SK-N-SH (cell line): ENCODE measurements around the gene DDX50.

ENCODE experiments used
- ELF1 ChIP-seq: IDR thresholded peaks from 2 replicates; pipeline ENCODE4 v1.4.0; 2012
- NFIC ChIP-seq: IDR thresholded peaks from 2 replicates; pipeline ENCODE4 v1.4.0; 2012; ENCODE audit warnings: borderline replicate concordance
- POLR2AphosphoS5 ChIP-seq: IDR thresholded peaks from 2 replicates; pipeline ENCODE4 v1.6.1; 2012; ENCODE audit warnings: low read depth, low read length
- RAD21 ChIP-seq: IDR thresholded peaks from 2 replicates; pipeline ENCODE4 v1.6.1; 2012; ENCODE audit warnings: mild to moderate bottlenecking, low read length
- RFX5 ChIP-seq: IDR thresholded peaks from 2 replicates; pipeline ENCODE4 v1.6.1; 2012; ENCODE audit warnings: mild to moderate bottlenecking, improper control_type of control experiment, low read length
- SIN3A ChIP-seq: IDR thresholded peaks from 2 replicates; pipeline ENCODE4 v1.6.1; 2012; ENCODE audit warnings: low read depth, mild to moderate bottlenecking, low read length, moderate library complexity, borderline replicate concordance
- TCF12 ChIP-seq: IDR thresholded peaks from 2 replicates; pipeline ENCODE4 v1.4.0; 2012
- USF1 ChIP-seq: IDR thresholded peaks from 2 replicates; pipeline ENCODE4 v1.4.0; 2012; ENCODE audit warnings: low read depth, borderline replicate concordance
- YY1 ChIP-seq: IDR thresholded peaks from 2 replicates; pipeline ENCODE4 v1.4.0; 2012; ENCODE audit warnings: low read depth, mild to moderate bottlenecking
- TF ChIP-seq, protein P1 (sequence below): fragments of 200-600 bp; sonication (generic); IDR thresholded peaks from 2 replicates; pipeline ENCODE4 v1.6.1; 2017; ENCODE audit warnings: antibody characterized with exemption, mild to moderate bottlenecking, moderate library complexity
- TF ChIP-seq, protein P2 (sequence below): IDR thresholded peaks from 2 replicates; pipeline ENCODE4 v1.6.1; 2012; ENCODE audit warnings: mild to moderate bottlenecking, low read depth, low read length, moderate library complexity

GRCh38 chr10:68899186-68899745 is 1.8 kb upstream of the DDX50 start:
- no peak for TF ChIP-seq TCF12
- no peak for TF ChIP-seq POLR2AphosphoS5
- TF ChIP-seq NFIC: no peak
- TF ChIP-seq, protein P1, sequence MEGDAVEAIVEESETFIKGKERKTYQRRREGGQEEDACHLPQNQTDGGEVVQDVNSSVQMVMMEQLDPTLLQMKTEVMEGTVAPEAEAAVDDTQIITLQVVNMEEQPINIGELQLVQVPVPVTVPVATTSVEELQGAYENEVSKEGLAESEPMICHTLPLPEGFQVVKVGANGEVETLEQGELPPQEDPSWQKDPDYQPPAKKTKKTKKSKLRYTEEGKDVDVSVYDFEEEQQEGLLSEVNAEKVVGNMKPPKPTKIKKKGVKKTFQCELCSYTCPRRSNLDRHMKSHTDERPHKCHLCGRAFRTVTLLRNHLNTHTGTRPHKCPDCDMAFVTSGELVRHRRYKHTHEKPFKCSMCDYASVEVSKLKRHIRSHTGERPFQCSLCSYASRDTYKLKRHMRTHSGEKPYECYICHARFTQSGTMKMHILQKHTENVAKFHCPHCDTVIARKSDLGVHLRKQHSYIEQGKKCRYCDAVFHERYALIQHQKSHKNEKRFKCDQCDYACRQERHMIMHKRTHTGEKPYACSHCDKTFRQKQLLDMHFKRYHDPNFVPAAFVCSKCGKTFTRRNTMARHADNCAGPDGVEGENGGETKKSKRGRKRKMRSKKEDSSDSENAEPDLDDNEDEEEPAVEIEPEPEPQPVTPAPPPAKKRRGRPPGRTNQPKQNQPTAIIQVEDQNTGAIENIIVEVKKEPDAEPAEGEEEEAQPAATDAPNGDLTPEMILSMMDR: no peak
- TF ChIP-seq YY1: no peak
- no peak for TF ChIP-seq RAD21
- TF ChIP-seq RFX5: no peak
- TF ChIP-seq USF1: no peak
- TF ChIP-seq, protein P2, sequence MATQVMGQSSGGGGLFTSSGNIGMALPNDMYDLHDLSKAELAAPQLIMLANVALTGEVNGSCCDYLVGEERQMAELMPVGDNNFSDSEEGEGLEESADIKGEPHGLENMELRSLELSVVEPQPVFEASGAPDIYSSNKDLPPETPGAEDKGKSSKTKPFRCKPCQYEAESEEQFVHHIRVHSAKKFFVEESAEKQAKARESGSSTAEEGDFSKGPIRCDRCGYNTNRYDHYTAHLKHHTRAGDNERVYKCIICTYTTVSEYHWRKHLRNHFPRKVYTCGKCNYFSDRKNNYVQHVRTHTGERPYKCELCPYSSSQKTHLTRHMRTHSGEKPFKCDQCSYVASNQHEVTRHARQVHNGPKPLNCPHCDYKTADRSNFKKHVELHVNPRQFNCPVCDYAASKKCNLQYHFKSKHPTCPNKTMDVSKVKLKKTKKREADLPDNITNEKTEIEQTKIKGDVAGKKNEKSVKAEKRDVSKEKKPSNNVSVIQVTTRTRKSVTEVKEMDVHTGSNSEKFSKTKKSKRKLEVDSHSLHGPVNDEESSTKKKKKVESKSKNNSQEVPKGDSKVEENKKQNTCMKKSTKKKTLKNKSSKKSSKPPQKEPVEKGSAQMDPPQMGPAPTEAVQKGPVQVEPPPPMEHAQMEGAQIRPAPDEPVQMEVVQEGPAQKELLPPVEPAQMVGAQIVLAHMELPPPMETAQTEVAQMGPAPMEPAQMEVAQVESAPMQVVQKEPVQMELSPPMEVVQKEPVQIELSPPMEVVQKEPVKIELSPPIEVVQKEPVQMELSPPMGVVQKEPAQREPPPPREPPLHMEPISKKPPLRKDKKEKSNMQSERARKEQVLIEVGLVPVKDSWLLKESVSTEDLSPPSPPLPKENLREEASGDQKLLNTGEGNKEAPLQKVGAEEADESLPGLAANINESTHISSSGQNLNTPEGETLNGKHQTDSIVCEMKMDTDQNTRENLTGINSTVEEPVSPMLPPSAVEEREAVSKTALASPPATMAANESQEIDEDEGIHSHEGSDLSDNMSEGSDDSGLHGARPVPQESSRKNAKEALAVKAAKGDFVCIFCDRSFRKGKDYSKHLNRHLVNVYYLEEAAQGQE: no peak
- TF ChIP-seq SIN3A: no peak
- TF ChIP-seq ELF1: no peak
